CD14-positive monocyte (primary cell): ENCODE measurements around the gene RPL27A. TPM values are rescaled to one million over a fixed set of nuclear protein-coding genes. Genes with fewer than 3 reads are reported as not detected.

Source experiments
- DNase-seq, 3 donors: peaks; one replicate each; pipeline ENCODE4 v3.0.0-alpha.2; 2011 to 2022
- H2AFZ ChIP-seq: 2 replicates; pipeline ENCODE4 v1.6.0; 2012; ENCODE audit warnings: mild to moderate bottlenecking, low read depth, low read length, inconsistent platforms; ENCODE audit not compliant: insufficient read depth, poor library complexity, severe bottlenecking
- H3K27ac ChIP-seq, 2 donors: 1 replicate in 1 of 2; 2 replicates in 1 of 2; pipeline ENCODE4 v1.5.1; 2012 to 2013; ENCODE audit warnings: low read length in 2 of 2, control low read depth in 1 of 2, inconsistent platforms in 1 of 2, low read depth in 1 of 2, mild to moderate bottlenecking in 1 of 2
- H3K27me3 ChIP-seq, 2 donors: one replicate each; pipeline versions ENCODE4 v1.6.0 to v1.6.1; 2011 to 2013; ENCODE audit warnings: low read length in 2 of 2; ENCODE audit not compliant: control insufficient read depth in 2 of 2, insufficient read depth in 2 of 2
- H3K36me3 ChIP-seq, 2 donors: replicated peaks in 1 of 2; 1 replicate in 1 of 2; 2 replicates in 1 of 2; pipeline versions ENCODE4 v1.5.1 to v1.6.1; 2012 to 2013; ENCODE audit warnings: low read length in 2 of 2, control low read depth in 1 of 2, inconsistent platforms in 1 of 2, mild to moderate bottlenecking in 1 of 2; ENCODE audit not compliant: insufficient read depth in 2 of 2, control insufficient read depth in 1 of 2
- H3K4me1 ChIP-seq, 2 donors: 1 replicate in 1 of 2; 2 replicates in 1 of 2; pipeline versions ENCODE4 v1.5.1 to v1.6.1; 2012 to 2013; ENCODE audit warnings: low read length in 2 of 2, control low read depth in 1 of 2, inconsistent platforms in 1 of 2, mild to moderate bottlenecking in 1 of 2, moderate library complexity in 1 of 2; ENCODE audit not compliant: insufficient read depth in 2 of 2, control insufficient read depth in 1 of 2
- H3K4me2 ChIP-seq: replicated peaks from 2 replicates; pipeline ENCODE3; 2012; ENCODE audit warnings: low read length, moderate library complexity, mild to moderate bottlenecking; ENCODE audit not compliant: poor library complexity, severe bottlenecking; ENCODE audit errors: extremely low read depth
- H3K4me3 ChIP-seq, 3 experiments: fragments of 200-600 bp in 1 of 3; sonication (generic) in 1 of 3; replicated peaks in 1 of 3; 1 replicate in 2 of 3; 2 replicates in 1 of 3; pipeline ENCODE4 v1.5.1; 2011 to 2013; ENCODE audit warnings: low read length in 3 of 3, mild to moderate bottlenecking in 3 of 3, control low read depth in 2 of 3, low read depth in 2 of 3, inconsistent platforms in 1 of 3, moderate library complexity in 1 of 3
- H3K79me2 ChIP-seq: 2 replicates; pipeline ENCODE4 v1.6.0; 2012; ENCODE audit warnings: mild to moderate bottlenecking, control low read depth, inconsistent platforms, low read length, moderate library complexity; ENCODE audit not compliant: insufficient read depth
- H3K9ac ChIP-seq: 2 replicates; pipeline ENCODE4 v1.6.0; 2017; ENCODE audit warnings: low read length, mild to moderate bottlenecking; ENCODE audit not compliant: insufficient read depth, poor library complexity, severe bottlenecking
- H3K9me3 ChIP-seq, 2 donors: replicated peaks in 1 of 2; 1 replicate in 1 of 2; 2 replicates in 1 of 2; pipeline versions ENCODE4 v1.5.1 to v1.6.1; 2012 to 2013; ENCODE audit warnings: low read length in 2 of 2, control low read depth in 1 of 2; ENCODE audit not compliant: control insufficient read depth in 1 of 2, insufficient read depth in 1 of 2
- H4K20me1 ChIP-seq: 2 replicates; pipeline ENCODE4 v1.6.0; 2012; ENCODE audit warnings: mild to moderate bottlenecking, low read length, control low read depth, moderate library complexity; ENCODE audit not compliant: insufficient read depth
- H3K27ac Mint-ChIP-seq, 7 donors: one replicate each; pipeline ENCODE4 v1.8.0; 2020; ENCODE audit warnings: mild to moderate bottlenecking in 7 of 7, mixed read lengths in 7 of 7, moderate library complexity in 6 of 7, inconsistent platforms in 2 of 7
- H3K27me3 Mint-ChIP-seq, 3 donors: one replicate each; pipeline ENCODE4 v1.8.0; 2021 to 2022; ENCODE audit warnings: low read depth in 3 of 3, mild to moderate bottlenecking in 3 of 3, mixed read lengths in 3 of 3, moderate library complexity in 3 of 3, inconsistent platforms in 1 of 3
- H3K36me3 Mint-ChIP-seq, 2 donors: one replicate each; pipeline ENCODE4 v1.8.0; 2020; ENCODE audit warnings: mixed read lengths in 2 of 2, inconsistent platforms in 1 of 2, mild to moderate bottlenecking in 1 of 2
- H3K4me1 Mint-ChIP-seq: one replicate; pipeline ENCODE4 v1.8.0; 2020; ENCODE audit warnings: mild to moderate bottlenecking, mixed read lengths
- H3K4me3 Mint-ChIP-seq, 2 donors: one replicate each; pipeline ENCODE4 v1.8.0; 2020; ENCODE audit warnings: mild to moderate bottlenecking in 2 of 2, mixed read lengths in 2 of 2, moderate library complexity in 1 of 2
- H3K9me3 Mint-ChIP-seq, 7 donors: one replicate each; pipeline ENCODE4 v1.8.0; 2020 to 2022; ENCODE audit warnings: mixed read lengths in 7 of 7, mild to moderate bottlenecking in 6 of 7, moderate library complexity in 6 of 7, inconsistent platforms in 2 of 7
- CTCF ChIP-seq: fragments of 200-600 bp; IDR thresholded peaks from one replicate; pipeline ENCODE4 v1.8.0; 2022; ENCODE audit warnings: antibody characterized with exemption, mild to moderate bottlenecking
- WGBS: methylation state at CpG from one replicate; pipeline ENCODE4 v1.1.5; 2013; ENCODE audit warnings: missing lambda C conversion rate; ENCODE audit not compliant: insufficient coverage; 5-methylcytosine and 5-hydroxymethylcytosine counted together
- intact Hi-C, 2 donors: fragments of 100-400 bp; cut with micrococcal nuclease; formaldehyde crosslinking; loops; one replicate each; pipeline versions ENCODE4 v1.15.0 to v1.15.1; 2023
- polyA plus RNA-seq, 3 donors: library from polyadenylated mRNA; depleted of rRNA in 1 of 3; unstranded in 2 of 3; stranded (reverse) in 1 of 3; fragments of 300-500 nt in 2 of 3; fragments of >200 nt in 1 of 3; fragmentation: Illumina TruSeq in 2 of 3; gene quantifications; 1 replicate in 2 of 3; 2 replicates in 1 of 3; pipeline ENCODE4 v1.2.3, GENCODE V29; 2012 to 2021

Gene RPL27A
- polyA plus RNA-seq, 3 donors = 572 to 1,233 (median 1,091) TPM

GRCh38 chr11:8715501-8715900 lies 32.9 kb downstream of the RPL27A start:
- H3K27ac ChIP-seq = no peak overlapping the region
- Mint-ChIP-seq H3K4me1 (peaks cover 32% of the 10 kb centered on the region), H3K9me3 (peaks cover 0 to 3% (median 0%) of the 10 kb centered on the region in 7 donors), H3K27ac (peak overlapping the region in 1 of 7 donors; percentile 79), H3K27me3 (peaks cover 0 to 2% (median 0%) of the 10 kb centered on the region in 3 donors), H3K36me3 (no peaks in the 10 kb centered on the region), H3K4me3 (peak overlapping the region in 1 of 2 donors; percentile 66)
- peak overlapping the region; percentile 23 for H3K9ac ChIP-seq
- intact Hi-C loops = no loop called here
- no peak for TF ChIP-seq CTCF
- 43% methylated on average over 11 of the region's 15 CpGs for WGBS
- H4K20me1 ChIP-seq = no peaks in the 10 kb centered on the region
- no peaks in the 10 kb centered on the region for H3K79me2 ChIP-seq
- H2AFZ ChIP-seq = peak overlapping the region; percentile 73
- no peaks in the 10 kb centered on the region for H3K36me3 ChIP-seq
- DNase-seq = peak; percentile 27 to 62 (median 44)
- no peaks in the 10 kb centered on the region for H3K9me3 ChIP-seq
- peaks cover 21 to 34% of the 10 kb centered on the region in 2 donors for H3K4me1 ChIP-seq
- H3K4me2 ChIP-seq = peak overlapping the region; percentile 46
- no peaks in the 10 kb centered on the region for H3K27me3 ChIP-seq
- H3K4me3 ChIP-seq = peak overlapping the region in 1 of 3 experiments; percentile 15

GRCh38 chr11:8717544-8717875 lies 34.9 kb downstream of the RPL27A start:
- Histone ChIP-seq H4K20me1 (no peaks in the 10 kb centered on the region), H3K9ac (no peak overlapping the region), H3K4me3 (no peak overlapping the region), H3K9me3 (no peaks in the 10 kb centered on the region), H3K27ac (no peak overlapping the region), H3K27me3 (no peaks in the 10 kb centered on the region), H3K79me2 (no peaks in the 10 kb centered on the region), H2AFZ (peak overlapping the region; percentile 42), H3K4me2 (no peak overlapping the region), H3K4me1 (peaks cover 21 to 30% of the 10 kb centered on the region in 2 donors), H3K36me3 (no peaks in the 10 kb centered on the region)
- Mint-ChIP-seq H3K4me1 (peaks cover 26% of the 10 kb centered on the region), H3K27ac (no peak overlapping the region), H3K4me3 (no peak overlapping the region), H3K36me3 (no peaks in the 10 kb centered on the region), H3K27me3 (peaks cover 0 to 2% (median 0%) of the 10 kb centered on the region in 3 donors), H3K9me3 (peaks cover 0 to 3% (median 0%) of the 10 kb centered on the region in 7 donors)
- intact Hi-C loops = no loop called here
- TF ChIP-seq CTCF = no peak
- DNase-seq = no peak
- 85% methylated on average over 7 of the region's 9 CpGs for WGBS
